Activated T-cell treated with anti-CD3 and anti-CD28 coated beads, Interleukin-2, amount 50 U/mL, for 24 hours (primary cell): Measurements from ENCODE around the gene KIZ.
A peak's percentile ranks its signal among the peaks of the same experiment; 100 is the strongest.

Experiments used
- DNase-seq: peaks from one replicate; pipeline ENCODE4 v3.0.0-alpha.2; 2020
- H3K27ac Mint-ChIP-seq: 2 replicates; pipeline ENCODE4 v1.8.0; 2020; ENCODE audit warnings: mild to moderate bottlenecking, mixed read lengths
- H3K27me3 Mint-ChIP-seq: 2 replicates; pipeline ENCODE4 v1.8.0; 2020; ENCODE audit warnings: mixed read lengths
- H3K36me3 Mint-ChIP-seq: 2 replicates; pipeline ENCODE4 v1.8.0; 2020; ENCODE audit warnings: low read depth, mixed read lengths
- H3K4me1 Mint-ChIP-seq: 2 replicates; pipeline ENCODE4 v1.8.0; 2020; ENCODE audit warnings: low read depth, mixed read lengths
- H3K4me3 Mint-ChIP-seq: 2 replicates; pipeline ENCODE4 v1.8.0; 2020; ENCODE audit warnings: mild to moderate bottlenecking, moderate library complexity, mixed read lengths
- H3K9me3 Mint-ChIP-seq: 2 replicates; pipeline ENCODE4 v1.8.0; 2020; ENCODE audit warnings: mixed read lengths

The KIZ gene

DNA sequence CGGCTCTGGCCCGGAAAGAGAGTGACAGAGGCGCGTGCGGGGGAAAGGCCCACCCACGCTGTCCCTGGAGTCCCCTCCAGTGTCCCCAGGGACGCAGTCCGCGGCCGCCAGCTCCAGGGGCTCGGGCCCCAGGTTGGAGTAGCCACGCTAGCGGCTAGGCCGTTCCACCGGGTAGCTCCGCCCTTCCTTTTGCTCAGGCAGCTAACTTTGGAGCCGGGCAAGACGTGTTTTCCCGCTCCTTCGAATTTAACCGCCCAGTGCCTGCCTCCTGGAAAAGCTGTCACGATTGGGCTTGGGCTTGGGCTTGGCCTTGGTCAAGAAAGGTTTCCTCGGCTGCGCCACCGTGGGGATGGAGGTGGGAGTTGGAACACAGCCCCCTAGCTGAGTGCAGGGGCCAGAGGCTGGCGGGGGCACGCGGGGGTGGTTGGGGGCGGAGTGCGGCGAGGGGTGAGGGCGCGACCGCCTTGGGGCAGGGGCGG is 24.4 kb upstream of the KIZ start:
- Mint-ChIP-seq H3K4me1 (peaks cover 50% of the 10 kb centered on the region), H3K9me3 (no peaks in the 10 kb centered on the region)

DNA sequence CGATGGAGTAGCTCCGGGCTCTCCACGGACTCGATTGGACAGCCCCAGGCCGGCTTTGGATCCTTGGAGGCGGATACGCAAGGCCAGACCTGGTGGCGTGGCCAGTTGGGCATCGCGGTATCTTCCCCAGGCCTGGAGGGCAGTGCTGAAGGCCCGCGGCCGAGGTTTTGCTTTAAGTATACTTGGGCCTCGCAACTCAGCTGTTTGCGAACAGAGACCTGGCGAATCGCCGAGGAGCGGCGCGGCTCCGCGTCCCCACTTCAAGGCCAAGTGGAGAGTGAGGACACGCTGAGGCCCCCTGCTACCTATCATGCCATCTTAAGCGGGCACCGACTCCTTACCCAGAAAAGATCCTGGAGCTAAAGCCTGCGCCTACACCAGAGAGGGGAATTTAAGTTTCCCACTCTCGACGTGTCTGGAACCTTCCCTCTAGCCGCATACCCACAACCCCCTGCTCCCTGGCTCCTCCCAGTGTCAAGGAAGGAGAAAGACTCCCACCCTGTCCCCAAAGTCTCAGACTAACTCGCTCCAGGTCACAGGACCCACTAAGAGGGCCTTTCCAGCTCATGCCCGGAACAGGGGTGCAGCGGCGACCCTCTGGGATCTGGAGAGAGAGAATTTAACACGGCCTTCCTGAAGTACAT is 23.8 kb upstream of the KIZ start:
- H3K36me3 Mint-ChIP-seq = no peaks in the 10 kb centered on the region
- H3K9me3 Mint-ChIP-seq = no peaks in the 10 kb centered on the region
- H3K27me3 Mint-ChIP-seq = peaks cover 91% of the 10 kb centered on the region
- peaks cover 51% of the 10 kb centered on the region for H3K4me1 Mint-ChIP-seq
- H3K27ac Mint-ChIP-seq = peak overlapping the region; percentile 57
- DNase-seq = peak; percentile 45
- H3K4me3 Mint-ChIP-seq = peak overlapping the region; percentile 67

More for the DNA sequence above, 24.4 kb upstream of the KIZ start:
- H3K27me3 Mint-ChIP-seq = peaks cover 92% of the 10 kb centered on the region
- no peak overlapping the region for H3K27ac Mint-ChIP-seq
- peak; percentile 52 for DNase-seq
- peak overlapping the region; percentile 79 for H3K4me3 Mint-ChIP-seq
- H3K36me3 Mint-ChIP-seq = no peaks in the 10 kb centered on the region

DNA sequence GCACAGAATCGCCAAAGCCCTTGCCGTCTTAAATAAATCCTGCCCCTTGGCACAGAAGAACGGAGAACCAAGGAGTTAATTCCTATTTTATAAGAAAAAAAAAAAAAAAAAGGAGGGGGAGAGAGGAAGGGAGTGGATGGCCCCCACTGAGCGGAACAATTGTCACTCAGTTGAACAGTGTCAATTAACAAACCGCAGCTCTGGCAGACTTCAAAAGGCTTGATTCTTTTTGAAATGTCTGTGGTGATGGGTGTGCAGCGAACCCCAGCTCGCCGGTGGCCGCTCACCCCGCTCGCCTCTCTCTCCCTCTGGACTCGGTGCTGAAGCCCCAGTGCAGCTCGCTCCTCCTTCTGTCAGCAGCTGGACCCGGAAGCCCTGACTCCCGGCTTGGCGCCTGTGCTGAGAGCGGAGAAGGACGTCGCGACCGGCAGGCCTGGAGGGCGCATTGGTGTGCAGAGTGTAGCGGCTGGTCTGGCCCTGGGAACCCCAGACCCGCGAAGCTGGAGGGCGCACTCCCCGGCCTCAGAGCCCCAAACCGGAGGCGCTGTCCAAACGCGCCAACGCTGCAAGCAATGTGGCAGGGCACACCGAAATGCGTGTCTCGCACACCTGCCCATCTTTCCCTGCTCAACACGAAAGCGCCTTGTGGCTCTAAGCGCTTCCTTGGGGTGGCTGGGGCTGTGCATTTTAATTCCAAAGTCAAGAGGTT is 23.1 kb upstream of the KIZ start:
- DNase-seq = peak; percentile 60
- Mint-ChIP-seq H3K4me1 (peaks cover 51% of the 10 kb centered on the region), H3K4me3 (peak overlapping the region; percentile 67), H3K36me3 (no peaks in the 10 kb centered on the region), H3K9me3 (no peaks in the 10 kb centered on the region), H3K27ac (no peak overlapping the region), H3K27me3 (peaks cover 91% of the 10 kb centered on the region)

DNA sequence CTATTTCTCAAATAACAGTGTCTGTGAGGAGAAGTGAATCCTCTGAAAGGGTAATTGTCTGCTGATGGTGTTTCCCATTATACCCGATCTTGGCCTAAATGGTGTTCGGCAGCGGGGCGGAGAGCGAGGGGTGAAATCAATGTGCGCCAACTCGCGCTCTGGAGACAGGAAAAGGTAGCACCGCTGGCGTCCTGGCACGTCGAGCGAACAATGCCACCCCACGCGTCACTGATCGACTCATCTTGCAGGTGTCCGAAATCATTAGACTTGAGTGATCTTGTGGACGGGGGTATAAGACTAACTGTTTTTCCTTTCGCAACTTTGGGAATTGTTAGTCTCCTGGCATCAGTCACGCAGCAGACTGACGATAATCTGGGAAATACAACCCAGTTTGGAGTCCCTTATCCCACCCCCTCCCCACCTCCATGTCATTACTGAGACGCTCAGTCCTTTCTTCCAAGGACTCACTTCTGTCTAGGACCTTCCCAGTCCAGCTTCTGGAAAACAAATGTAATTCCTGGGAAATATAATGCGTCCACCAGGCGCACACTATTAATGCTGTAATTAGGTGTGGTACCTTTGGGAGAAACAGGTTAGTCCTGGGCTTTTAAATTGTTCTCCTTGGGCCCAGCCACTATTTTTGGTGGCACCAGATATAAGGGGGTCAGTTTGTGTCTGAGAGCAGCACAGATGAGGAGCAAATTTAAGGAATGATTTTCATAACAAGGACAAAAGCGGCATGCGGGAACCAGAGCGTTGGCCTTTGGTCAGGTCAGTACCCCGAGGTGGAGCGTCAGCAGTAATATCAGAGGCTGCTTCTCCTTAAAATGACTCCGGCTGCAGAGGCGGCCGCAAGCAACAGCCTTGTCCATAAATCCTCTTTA is 22.1 kb upstream of the KIZ start:
- Mint-ChIP-seq H3K27ac (peak overlapping the region; percentile 10), H3K4me3 (peak overlapping the region; percentile 67), H3K4me1 (peaks cover 51% of the 10 kb centered on the region), H3K9me3 (no peaks in the 10 kb centered on the region), H3K27me3 (peaks cover 91% of the 10 kb centered on the region), H3K36me3 (no peaks in the 10 kb centered on the region)
- peak; percentile 33 for DNase-seq

DNA sequence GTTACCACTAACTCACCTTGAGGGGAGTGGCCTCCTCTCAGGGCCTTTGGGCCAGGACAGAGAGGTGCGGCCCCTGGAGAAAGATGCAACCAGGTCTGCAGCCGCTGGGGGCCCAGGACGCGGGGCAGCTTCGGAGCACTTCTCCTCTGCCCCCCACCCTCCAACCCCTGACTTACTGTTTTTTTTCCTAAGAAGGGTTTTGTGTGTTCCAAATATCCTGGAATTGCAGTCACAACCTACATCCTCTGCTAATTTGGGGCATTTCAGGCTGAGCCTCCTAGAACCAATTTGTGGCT is 21.5 kb upstream of the KIZ start:
- no peak overlapping the region for H3K27ac Mint-ChIP-seq
- peaks cover 91% of the 10 kb centered on the region for H3K27me3 Mint-ChIP-seq
- no peaks in the 10 kb centered on the region for H3K9me3 Mint-ChIP-seq
- no peak overlapping the region for H3K4me3 Mint-ChIP-seq
- peaks cover 47% of the 10 kb centered on the region for H3K4me1 Mint-ChIP-seq
- DNase-seq = peak; percentile 31
- no peaks in the 10 kb centered on the region for H3K36me3 Mint-ChIP-seq

DNA sequence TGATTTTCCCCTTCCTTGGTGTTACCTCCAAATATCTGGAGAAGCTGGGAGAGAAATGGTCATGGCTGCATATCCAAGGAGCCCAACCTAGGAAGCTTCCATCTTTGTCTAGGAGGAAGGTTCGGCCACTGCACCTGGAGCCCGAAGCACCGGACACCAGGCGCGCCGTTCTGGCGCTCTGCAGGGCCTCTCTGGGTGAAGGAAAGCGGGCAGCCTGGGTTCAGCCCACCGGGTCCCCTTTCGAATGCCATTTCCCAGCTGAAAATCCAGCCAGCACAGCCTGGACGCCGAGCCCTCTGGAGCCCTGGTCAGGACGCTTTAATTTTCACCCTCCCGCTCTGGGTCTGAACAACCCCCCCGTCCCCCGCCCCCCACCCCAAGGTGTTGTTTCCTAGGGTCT is 21.0 kb upstream of the KIZ start:
- Mint-ChIP-seq H3K9me3 (no peaks in the 10 kb centered on the region), H3K27me3 (peaks cover 89% of the 10 kb centered on the region), H3K4me1 (peaks cover 43% of the 10 kb centered on the region), H3K27ac (no peak overlapping the region), H3K36me3 (no peaks in the 10 kb centered on the region), H3K4me3 (no peak overlapping the region)
- no peak for DNase-seq

DNA sequence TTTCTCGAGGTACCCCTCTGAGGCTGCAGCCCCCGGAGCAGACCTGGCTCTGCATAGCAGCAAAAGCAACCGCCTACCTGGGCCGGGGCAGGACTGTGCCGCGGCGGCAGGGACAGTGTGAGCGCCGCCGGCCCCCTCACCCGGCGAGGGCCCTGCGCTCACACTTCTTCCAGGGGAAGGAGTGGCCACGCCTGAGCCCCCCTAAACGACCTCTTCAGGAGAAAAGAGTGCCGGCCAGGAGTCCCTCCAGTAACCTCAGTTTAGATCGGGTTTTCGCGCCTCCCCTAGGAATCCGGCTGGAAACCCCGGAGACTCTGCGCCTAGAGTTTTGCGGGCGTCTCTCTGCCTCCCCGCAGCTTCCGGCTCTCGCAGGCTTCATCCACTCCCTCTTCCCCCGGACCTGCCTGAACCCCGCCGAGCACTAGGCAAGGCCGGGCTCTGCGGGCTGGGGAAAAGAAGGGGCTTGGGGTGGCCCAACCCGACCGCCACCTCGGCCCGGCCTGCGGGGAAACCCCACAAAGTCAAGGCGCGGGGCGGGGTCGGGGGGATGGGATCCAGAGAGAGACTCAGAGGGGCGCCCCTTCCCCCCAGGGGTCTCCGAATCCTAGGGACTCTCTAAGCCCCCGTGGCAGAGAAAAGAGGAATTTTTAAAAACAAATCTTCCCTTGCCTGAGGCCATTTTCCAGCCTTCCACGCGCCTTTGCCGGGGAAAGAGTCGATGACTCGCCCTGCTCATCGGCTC is 20.3 kb upstream of the KIZ start:
- H3K4me3 Mint-ChIP-seq = peak overlapping the region; percentile 29
- no peak overlapping the region for H3K27ac Mint-ChIP-seq

DNA sequence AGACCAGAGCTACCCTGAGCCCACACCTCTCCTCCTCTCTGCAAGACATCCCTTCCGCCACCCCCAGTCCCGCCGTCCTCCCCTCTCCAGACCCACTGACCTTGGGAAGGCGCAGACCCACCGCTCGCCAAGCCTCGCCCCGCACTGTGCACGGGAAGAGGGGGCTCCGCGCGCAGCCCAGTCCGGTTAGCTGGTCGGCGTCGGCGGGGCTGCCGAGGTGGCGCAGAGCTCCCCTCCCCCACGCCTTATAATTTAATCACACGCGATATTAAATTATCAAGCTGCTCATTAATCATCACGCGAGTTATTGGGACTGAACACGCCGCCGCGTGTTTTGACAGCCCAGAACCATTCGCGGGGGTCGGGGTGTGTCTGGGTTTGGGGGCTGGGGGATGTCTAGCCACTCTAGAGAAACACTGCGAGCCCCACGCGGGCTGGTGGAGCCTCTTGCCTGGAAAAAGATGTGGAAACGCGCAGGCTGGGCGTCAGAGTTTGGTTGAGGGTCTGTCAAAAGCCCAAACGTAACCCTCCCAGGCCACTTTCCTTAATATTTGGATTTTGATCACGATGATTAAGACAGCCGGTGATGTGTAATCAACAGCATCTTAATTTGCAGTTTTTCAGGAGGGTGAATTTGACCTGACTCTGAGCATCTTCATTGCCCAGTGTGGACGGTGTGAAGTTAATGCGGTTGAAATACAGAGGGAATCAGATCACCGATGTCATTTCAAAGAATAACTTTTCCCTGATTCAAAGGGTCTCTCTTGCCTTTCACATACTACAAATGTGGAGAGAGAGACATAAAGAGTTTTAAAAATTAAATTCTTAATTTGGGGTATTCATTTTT is 19.5 kb upstream of the KIZ start, which contains the start of gene LINC00237:
Gene LINC00237 (minus strand): TSS at position 188 of the 847 bp plus-strand sequence.
- H3K4me1 Mint-ChIP-seq = peaks cover 33% of the 10 kb centered on the region
- H3K9me3 Mint-ChIP-seq = no peaks in the 10 kb centered on the region
- H3K4me3 Mint-ChIP-seq = peak within 1 kb of the TSS; percentile 29
- peaks cover 85% of the 10 kb centered on the region for H3K27me3 Mint-ChIP-seq
- no peaks in the 10 kb centered on the region for H3K36me3 Mint-ChIP-seq
- no peak within 1 kb of the TSS for H3K27ac Mint-ChIP-seq
- DNase-seq = no peak

More for the DNA sequence above, 20.3 kb upstream of the KIZ start:
- H3K4me1 Mint-ChIP-seq = peaks cover 38% of the 10 kb centered on the region
- no peaks in the 10 kb centered on the region for H3K9me3 Mint-ChIP-seq
- DNase-seq = peak; percentile 38
- H3K36me3 Mint-ChIP-seq = no peaks in the 10 kb centered on the region
- peaks cover 88% of the 10 kb centered on the region for H3K27me3 Mint-ChIP-seq

DNA sequence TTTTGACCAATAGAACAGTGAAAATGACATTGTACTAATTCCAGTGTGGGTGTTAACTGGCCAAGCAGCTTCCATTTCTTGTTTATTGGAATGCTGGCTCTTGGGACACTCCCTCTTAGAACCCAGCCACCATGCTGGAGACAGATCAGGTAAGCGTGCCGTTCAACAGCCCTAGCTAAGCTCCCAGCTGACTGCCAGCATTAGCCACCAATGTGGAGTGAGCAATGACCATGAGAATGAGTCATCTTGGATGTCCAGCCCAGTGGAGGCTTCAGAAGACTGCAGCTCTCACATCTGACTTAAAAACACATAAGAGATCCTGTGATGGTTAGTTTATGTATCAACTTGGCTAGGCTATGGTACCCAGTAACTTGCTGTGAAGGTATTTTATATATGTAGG is 16.7 kb upstream of the KIZ start:
- DNase-seq = no peak
- peaks cover 69% of the 10 kb centered on the region for H3K27me3 Mint-ChIP-seq
- H3K4me1 Mint-ChIP-seq = peaks cover 10% of the 10 kb centered on the region
- H3K4me3 Mint-ChIP-seq = no peak overlapping the region
- H3K36me3 Mint-ChIP-seq = no peaks in the 10 kb centered on the region
- H3K27ac Mint-ChIP-seq = no peak overlapping the region
- no peaks in the 10 kb centered on the region for H3K9me3 Mint-ChIP-seq

DNA sequence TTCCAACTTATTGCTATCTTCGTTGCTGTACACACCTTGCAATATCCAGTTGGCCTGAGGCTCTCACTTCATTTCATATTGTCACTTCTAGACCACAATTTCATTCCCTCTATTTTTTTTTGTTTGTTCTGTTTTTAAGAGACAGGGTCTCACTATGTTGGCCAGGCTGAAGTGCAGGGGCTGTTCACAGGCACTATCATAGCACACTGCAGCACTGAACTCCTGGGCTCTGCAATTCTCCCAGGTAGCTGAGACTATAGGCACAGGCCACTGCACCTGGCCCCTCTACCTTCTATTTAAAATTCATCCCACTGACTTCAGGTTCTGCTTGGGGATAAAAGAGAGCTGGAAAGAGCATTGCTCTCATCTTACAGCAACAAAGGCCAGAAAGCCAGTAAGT is 15.1 kb upstream of the KIZ start:
- no peak overlapping the region for H3K4me3 Mint-ChIP-seq
- peaks cover 6% of the 10 kb centered on the region for H3K4me1 Mint-ChIP-seq
- DNase-seq = no peak
- peaks cover 65% of the 10 kb centered on the region for H3K27me3 Mint-ChIP-seq
- H3K9me3 Mint-ChIP-seq = no peaks in the 10 kb centered on the region
- no peaks in the 10 kb centered on the region for H3K36me3 Mint-ChIP-seq
- H3K27ac Mint-ChIP-seq = no peak overlapping the region

DNA sequence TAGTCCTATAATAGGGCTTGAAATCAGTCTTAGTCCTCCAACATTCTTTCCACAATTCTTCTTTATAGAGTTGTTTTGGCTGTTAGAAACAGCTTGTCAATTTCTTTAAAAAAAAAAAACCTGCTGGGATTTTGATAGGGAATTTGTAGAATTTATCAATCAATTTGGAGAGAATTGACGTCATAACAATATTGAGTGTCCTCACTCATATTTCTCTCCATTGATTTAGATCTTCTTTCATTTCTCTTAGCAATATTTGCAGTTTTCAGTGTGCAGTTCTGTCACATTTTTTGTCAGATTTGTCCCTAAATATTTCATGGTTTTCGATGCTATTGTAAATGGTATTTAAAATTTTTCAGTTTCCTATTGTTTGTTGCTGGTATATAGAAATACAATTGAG is 14.5 kb upstream of the KIZ start:
- Mint-ChIP-seq H3K27ac (no peak overlapping the region), H3K36me3 (no peaks in the 10 kb centered on the region), H3K4me1 (peaks cover 2% of the 10 kb centered on the region), H3K27me3 (peaks cover 64% of the 10 kb centered on the region), H3K4me3 (no peak overlapping the region), H3K9me3 (no peaks in the 10 kb centered on the region)
- no peak for DNase-seq

DNA sequence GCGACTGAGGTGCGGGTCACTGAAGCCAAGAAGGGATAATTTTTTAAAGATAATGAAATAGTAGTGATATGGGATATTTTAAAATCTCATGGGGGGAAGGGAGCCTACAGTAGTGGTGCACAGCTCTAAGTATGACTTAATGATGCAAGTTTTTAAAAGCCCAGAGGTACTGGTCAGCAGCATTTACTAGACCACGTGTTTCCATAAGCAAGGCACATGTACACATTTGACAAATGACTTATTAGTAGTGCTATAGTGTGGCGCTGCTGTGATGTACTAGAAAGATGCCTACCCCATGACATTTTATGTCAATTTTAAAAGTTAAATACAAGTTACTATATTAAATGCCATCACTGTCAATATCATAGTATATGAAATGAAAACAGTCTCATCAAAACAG is 12.2 kb upstream of the KIZ start:
- Mint-ChIP-seq H3K9me3 (no peaks in the 10 kb centered on the region), H3K4me1 (no peaks in the 10 kb centered on the region), H3K27ac (no peak overlapping the region), H3K27me3 (peaks cover 57% of the 10 kb centered on the region), H3K36me3 (no peaks in the 10 kb centered on the region), H3K4me3 (no peak overlapping the region)
- no peak for DNase-seq

DNA sequence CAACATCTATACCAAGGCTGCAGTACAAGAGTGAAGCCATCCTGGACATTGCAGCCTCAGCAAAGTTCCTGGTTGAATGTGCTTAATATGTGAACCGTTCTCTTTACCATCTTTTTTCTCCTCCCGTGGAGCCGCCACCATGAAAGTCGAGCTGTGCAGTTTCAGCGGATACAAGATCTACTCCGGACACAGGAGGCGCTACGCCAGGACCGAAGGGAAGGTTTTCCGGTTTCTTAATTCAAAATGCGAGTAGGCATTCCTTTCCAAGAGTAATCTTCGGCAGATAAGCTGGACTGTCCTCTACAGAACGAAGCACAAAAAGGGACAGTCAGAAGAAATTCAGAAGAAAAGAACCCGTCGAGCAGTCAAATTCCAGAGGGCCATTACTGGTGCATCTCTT is 11.3 kb upstream of the KIZ start:
- H3K27ac Mint-ChIP-seq = no peak overlapping the region
- H3K36me3 Mint-ChIP-seq = no peaks in the 10 kb centered on the region
- DNase-seq = no peak
- H3K4me1 Mint-ChIP-seq = no peaks in the 10 kb centered on the region
- no peak overlapping the region for H3K4me3 Mint-ChIP-seq
- no peaks in the 10 kb centered on the region for H3K9me3 Mint-ChIP-seq
- H3K27me3 Mint-ChIP-seq = peaks cover 54% of the 10 kb centered on the region
